OCI-LY7 (cell line): ENCODE results near the gene UTS2B. TPM values are rescaled to one million over a fixed set of nuclear protein-coding genes. Genes with fewer than 3 reads are reported as not detected.

Source experiments
- BruUV-seq: library from RNA; stranded (reverse); fragments of 400-500 nt; replicated peaks from 2 replicates; lab custom pipeline; 2021; lab: Mats Ljungman, UMichigan
- CTCF ChIA-PET: fragments of 300-600 bp; sonication (Branson Sonifier 250); formaldehyde crosslinking; loops from one replicate; lab custom pipeline; 2022; ENCODE audit warnings: antibody characterized with exemption; ENCODE audit not compliant: unreplicated experiment; lab: Charles Lee
- POLR2A ChIA-PET: fragments of 300-600 bp; sonication (Branson Sonifier 250); formaldehyde crosslinking; loops from one replicate; lab custom pipeline; 2022; ENCODE audit warnings: antibody characterized with exemption; lab: Charles Lee
- DNase-seq: peaks from one replicate; pipeline ENCODE4 v3.0.0-alpha.2; 2015; ENCODE audit warnings: low spot score
- H2AFZ ChIP-seq: fragments of 200-600 bp; sonication (generic), shearing (Covaris generic); 2 replicates; pipeline ENCODE4 v1.6.1; 2014; ENCODE audit warnings: mild to moderate bottlenecking, antibody characterized with exemption, low read length, moderate library complexity
- H3K27ac ChIP-seq: fragments of 200-600 bp; sonication (generic); 2 replicates; pipeline ENCODE4 v1.5.1; 2014; ENCODE audit warnings: mixed run types, low read depth, mild to moderate bottlenecking, moderate library complexity, low read length, inconsistent platforms; ENCODE audit not compliant: poor library complexity, severe bottlenecking
- H3K36me3 ChIP-seq: fragments of 200-600 bp; sonication (generic); 2 replicates; pipeline ENCODE4 v1.6.1; 2014; ENCODE audit warnings: mild to moderate bottlenecking, antibody characterized with exemption, low read length, moderate library complexity, mixed read lengths; ENCODE audit not compliant: insufficient read depth
- H3K4me1 ChIP-seq: fragments of 200-600 bp; sonication (generic); 2 replicates; pipeline ENCODE4 v1.5.1; 2014; ENCODE audit warnings: mild to moderate bottlenecking, low read length; ENCODE audit not compliant: insufficient read depth, poor library complexity, severe bottlenecking
- H3K4me2 ChIP-seq: fragments of 200-600 bp; sonication (generic); 2 replicates; pipeline ENCODE4 v1.6.1; 2014; ENCODE audit warnings: mild to moderate bottlenecking, low read length
- H3K4me3 ChIP-seq: fragments of 200-600 bp; sonication (generic); 2 replicates; pipeline ENCODE4 v1.5.1; 2014; ENCODE audit warnings: mild to moderate bottlenecking, low read depth, low read length; ENCODE audit not compliant: poor library complexity, severe bottlenecking
- H3K79me2 ChIP-seq: fragments of 200-600 bp; sonication (generic); 2 replicates; pipeline ENCODE4 v1.6.1; 2016; ENCODE audit warnings: low read depth, mild to moderate bottlenecking, low read length, moderate library complexity, mixed read lengths; ENCODE audit not compliant: insufficient read depth
- H3K9me2 ChIP-seq: fragments of 200-600 bp; sonication (generic); 2 replicates; pipeline ENCODE4 v1.6.1; 2016; ENCODE audit warnings: mild to moderate bottlenecking, low read length, mixed read lengths; ENCODE audit not compliant: insufficient read depth
- H3K9me3 ChIP-seq: fragments of 200-600 bp; sonication (generic); 2 replicates; pipeline ENCODE4 v1.6.1; 2014; ENCODE audit warnings: mild to moderate bottlenecking, mixed run types, low read length, mixed read lengths
- H4K20me1 ChIP-seq: fragments of 200-600 bp; sonication (generic); 2 replicates; pipeline ENCODE4 v1.6.1; 2014; ENCODE audit warnings: mild to moderate bottlenecking, antibody characterized with exemption, low read length, moderate library complexity, mixed read lengths; ENCODE audit not compliant: insufficient read depth
- CTCF ChIP-seq: fragments of 200-600 bp; sonication (generic); conservative IDR thresholded peaks from 2 replicates; pipeline ENCODE4 v1.5.1; 2014; ENCODE audit warnings: mild to moderate bottlenecking, antibody characterized with exemption, low read length, moderate library complexity, mixed read lengths
- EZH2phosphoT487 ChIP-seq: fragments of 200-600 bp; sonication (generic); IDR thresholded peaks from 2 replicates; pipeline ENCODE4 v1.6.1; 2018; ENCODE audit warnings: low read depth, borderline replicate concordance, mild to moderate bottlenecking, mixed run types, antibody characterized with exemption, low read length, moderate library complexity, mixed read lengths
- intact Hi-C: fragments of 100-400 bp; cut with micrococcal nuclease; formaldehyde crosslinking; loops from one replicate; pipeline ENCODE4 v1.10.0; 2022; ENCODE audit not compliant: unreplicated experiment
- total RNA-seq, 2 experiments: library from RNA; depleted of rRNA in 1 of 2; stranded (reverse); fragments of >200 nt in 1 of 2; shearing (Covaris generic) in 1 of 2; gene quantifications; 2 replicates each; pipeline ENCODE4 v1.2.3, GENCODE V29; 2014 to 2022

Gene UTS2B
- total RNA-seq, 2 experiments from 2014 or later = 0.92 to 1.1 TPM

- peaks cover 69% of the 10 kb centered on the region for H3K79me2 ChIP-seq
- intact Hi-C loops = no loop called here
- H3K4me3 ChIP-seq = peak overlapping the region; percentile 95
- peaks cover 74% of the 10 kb centered on the region for H3K4me1 ChIP-seq
- H3K27ac ChIP-seq = no peak overlapping the region
- no peak for DNase-seq
- H3K9me2 ChIP-seq = no peaks in the 10 kb centered on the region
- ChIA-PET POLR2A (interaction anchor here (1.1 to 3.1 kb wide), 3 partner anchors 10 to 87 kb away, joined by 3 to 14 read pairs (median 5); no protein-coding TSS in a partner anchor), CTCF (no interaction called here)
- peak overlapping the region; percentile 86 for H3K4me2 ChIP-seq
- no peaks in the 10 kb centered on the region for H4K20me1 ChIP-seq
- H2AFZ ChIP-seq = no peak overlapping the region
- TSS peak; percentile 43 for BruUV-seq
- no peaks in the 10 kb centered on the region for H3K36me3 ChIP-seq
- no peak for TF ChIP-seq EZH2phosphoT487
- no peak for TF ChIP-seq CTCF
- H3K9me3 ChIP-seq = no peaks in the 10 kb centered on the region
Measured at GRCh38 chr3:191331388-191331787, 1.1 kb upstream of the UTS2B start.

GRCh38 chr3:191330530-191331048 is 263 bp upstream of the UTS2B start:
- H3K9me3 ChIP-seq = no peaks in the 10 kb centered on the region
- CTCF ChIA-PET = no interaction called here
- H3K4me3 ChIP-seq = peak overlapping the region; percentile 95
- peak overlapping the region; percentile 88; the same call in 1 of the 2 replicates for H2AFZ ChIP-seq
- H3K4me1 ChIP-seq = peaks cover 71% of the 10 kb centered on the region
- H4K20me1 ChIP-seq = no peaks in the 10 kb centered on the region
- peak overlapping the region; percentile 86 for H3K4me2 ChIP-seq
- peaks cover 61% of the 10 kb centered on the region for H3K79me2 ChIP-seq
- H3K36me3 ChIP-seq = no peaks in the 10 kb centered on the region
- no peaks in the 10 kb centered on the region for H3K9me2 ChIP-seq
- POLR2A ChIA-PET = interaction anchor here (0.6 to 3.1 kb wide), 10 partner anchors 8 to 137 kb away, joined by 3 to 14 read pairs (median 3); no protein-coding TSS in a partner anchor
- intact Hi-C loops = no loop called here
- TF ChIP-seq EZH2phosphoT487 (no peak), CTCF (no peak)
- BruUV-seq = no TSS peak
- DNase-seq = no peak
- H3K27ac ChIP-seq = peak overlapping the region; percentile 62

GRCh38 chr3:191328962-191329653 is 1.2 kb downstream of the UTS2B start, which contains the start of gene CCDC50:
TSS of gene CCDC50 (plus strand) at chr3:191329394. CDS start at chr3:191329675, 281 bp downstream.
- Histone ChIP-seq H3K4me1 (peaks cover 57% of the 10 kb centered on the region), H3K4me3 (peak within 1 kb of the TSS; percentile 95), H3K4me2 (peak within 1 kb of the TSS; percentile 86), H3K79me2 (peaks cover 46% of the 10 kb centered on the region), H3K27ac (peak within 1 kb of the TSS; percentile 62), H3K9me3 (no peaks in the 10 kb centered on the region), H3K36me3 (no peaks in the 10 kb centered on the region), H4K20me1 (no peaks in the 10 kb centered on the region), H2AFZ (peak within 1 kb of the TSS; percentile 88), H3K9me2 (no peaks in the 10 kb centered on the region)
- ChIA-PET CTCF (no interaction called here), POLR2A (interaction anchor here (1.1 to 2.5 kb wide), 4 partner anchors 11 to 86 kb away, joined by 3 to 7 read pairs (median 6); no protein-coding TSS in a partner anchor)
- no peak for TF ChIP-seq EZH2phosphoT487
- no peak for TF ChIP-seq CTCF
- BruUV-seq = no TSS peak
- intact Hi-C loops = loop anchor here (1.0 to 2.0 kb wide), 2 partner anchors 33 to 84 kb away; no protein-coding TSS in a partner anchor
- DNase-seq = peak; percentile 82
